Measurements from ENCODE around the gene HIBCH. TPM values are rescaled to one million over a fixed set of nuclear protein-coding genes. Genes with fewer than 3 reads are reported as not detected.
"Not testable (repeated sequence)": the region's sequence is repeated elsewhere in the genome, so short reads cannot be mapped to it uniquely, and the experiment has no call there.

Gene HIBCH
- total RNA-seq, 1 donor from 2014 or later: 22.0 TPM

- DNase-seq: no peak
- Mint-ChIP-seq H3K27me3 (ENCODE audit: unreplicated experiment) (no peaks in the 10 kb centered on the region), H3K27ac (ENCODE audit: unreplicated experiment) (no peak overlapping the region), H3K9me3 (ENCODE audit: unreplicated experiment) (peaks cover 1% of the 10 kb centered on the region), H3K4me3 (ENCODE audit: unreplicated experiment) (no peak overlapping the region), H3K36me3 (ENCODE audit: unreplicated experiment) (no peaks in the 10 kb centered on the region), H3K4me1 (ENCODE audit: low read depth, unreplicated experiment) (peaks cover 13% of the 10 kb centered on the region)
- TF ChIP-seq CTCF (IDR thresholded peaks at IDR 0.05; ENCODE audit: partially characterized antibody, unreplicated experiment): no peak
These were observed 47.7 kb downstream of the HIBCH start for GRCh38 chr2:190271783-190272456.

GRCh38 chr2:190270298-190270697 lies 49.3 kb downstream of the HIBCH start:
- no peak for DNase-seq

GRCh38 chr2:190269699-190270098 lies 49.9 kb downstream of the HIBCH start:
- not testable (repeated sequence) for H3K27ac Mint-ChIP-seq (ENCODE audit: unreplicated experiment); DNase-seq; H3K4me3 Mint-ChIP-seq (ENCODE audit: unreplicated experiment); H3K9me3 Mint-ChIP-seq (ENCODE audit: unreplicated experiment); H3K27me3 Mint-ChIP-seq (ENCODE audit: unreplicated experiment); H3K36me3 Mint-ChIP-seq (ENCODE audit: unreplicated experiment)
- peaks cover 13% of the 10 kb centered on the region for H3K4me1 Mint-ChIP-seq (ENCODE audit: low read depth, unreplicated experiment)

More at GRCh38 chr2:190270298-190270697, 49.3 kb downstream of the HIBCH start:
- Mint-ChIP-seq H3K27ac (ENCODE audit: unreplicated experiment) (no peak overlapping the region), H3K36me3 (ENCODE audit: unreplicated experiment) (no peaks in the 10 kb centered on the region), H3K4me3 (ENCODE audit: unreplicated experiment) (no peak overlapping the region), H3K9me3 (ENCODE audit: unreplicated experiment) (peaks cover 1% of the 10 kb centered on the region), H3K27me3 (ENCODE audit: unreplicated experiment) (no peaks in the 10 kb centered on the region), H3K4me1 (ENCODE audit: low read depth, unreplicated experiment) (peaks cover 13% of the 10 kb centered on the region)
- no peak for TF ChIP-seq CTCF (IDR thresholded peaks at IDR 0.05; ENCODE audit: partially characterized antibody, unreplicated experiment)

- peaks cover 1% of the 10 kb centered on the region for H3K9me3 Mint-ChIP-seq (ENCODE audit: unreplicated experiment)
- H3K27ac Mint-ChIP-seq (ENCODE audit: unreplicated experiment): no peak overlapping the region
- peaks cover 9% of the 10 kb centered on the region for H3K4me1 Mint-ChIP-seq (ENCODE audit: low read depth, unreplicated experiment)
- H3K4me3 Mint-ChIP-seq (ENCODE audit: unreplicated experiment): no peak overlapping the region
- no peaks in the 10 kb centered on the region for H3K36me3 Mint-ChIP-seq (ENCODE audit: unreplicated experiment)
- TF ChIP-seq CTCF (IDR thresholded peaks at IDR 0.05; ENCODE audit: partially characterized antibody, unreplicated experiment): no peak
- DNase-seq: no peak
- peaks cover 1% of the 10 kb centered on the region for H3K27me3 Mint-ChIP-seq (ENCODE audit: unreplicated experiment)
These were observed 52.3 kb downstream of the HIBCH start for GRCh38 chr2:190267302-190267701.

GRCh38 chr2:190266314-190266713 lies 53.3 kb downstream of the HIBCH start:
- H3K27ac Mint-ChIP-seq (ENCODE audit: unreplicated experiment): no peak overlapping the region
- no peak overlapping the region for H3K4me3 Mint-ChIP-seq (ENCODE audit: unreplicated experiment)
- H3K27me3 Mint-ChIP-seq (ENCODE audit: unreplicated experiment): peaks cover 1% of the 10 kb centered on the region
- no peak for TF ChIP-seq CTCF (IDR thresholded peaks at IDR 0.05; ENCODE audit: partially characterized antibody, unreplicated experiment)
- H3K9me3 Mint-ChIP-seq (ENCODE audit: unreplicated experiment): peaks cover 1% of the 10 kb centered on the region
- H3K4me1 Mint-ChIP-seq (ENCODE audit: low read depth, unreplicated experiment): no peaks in the 10 kb centered on the region
- no peaks in the 10 kb centered on the region for H3K36me3 Mint-ChIP-seq (ENCODE audit: unreplicated experiment)
- no peak for DNase-seq

Data from glutamatergic neuron (in vitro differentiated cells).